ENCODE measurements around the gene BEND2.
"Not testable (repeated sequence)": the region's sequence is repeated elsewhere in the genome, so short reads cannot be mapped to it uniquely, and the experiment has no call there.

BEND2 gene

GRCh38 chrX:18220786-18221185 lies at the start of gene BEND2:
BEND2 (minus strand) TSS chrX:18220886; CDS start chrX:18220750, 136 bp downstream.
- TF ChIP-seq CTCF (IDR thresholded peaks at IDR 0.05; ENCODE audit: low read depth, low read length, missing control alignments): no peak
- no peak for DNase-seq (ENCODE audit: low read depth)
- no peak within 1 kb of the TSS for H3K4me3 ChIP-seq (ENCODE audit: low read depth, low read length)

GRCh38 chrX:18255059-18255458 lies 34.4 kb upstream of the BEND2 start:
- TF ChIP-seq CTCF (IDR thresholded peaks at IDR 0.05; ENCODE audit: low read depth, low read length, missing control alignments): no peak
- no peak for DNase-seq (ENCODE audit: low read depth)
- H3K4me3 ChIP-seq (ENCODE audit: low read depth, low read length): no peak overlapping the region

GRCh38 chrX:18252644-18253359 lies 32.1 kb upstream of the BEND2 start:
- H3K4me3 ChIP-seq (ENCODE audit: low read depth, low read length): no peak overlapping the region
- TF ChIP-seq CTCF (IDR thresholded peaks at IDR 0.05; ENCODE audit: low read depth, low read length, missing control alignments): no peak
- DNase-seq (ENCODE audit: low read depth): no peak

GRCh38 chrX:18229646-18230045 lies 9.0 kb upstream of the BEND2 start:
- DNase-seq (ENCODE audit: low read depth): not testable (repeated sequence)

GRCh38 chrX:18228069-18228468 lies 7.4 kb upstream of the BEND2 start:
- TF ChIP-seq CTCF (IDR thresholded peaks at IDR 0.05; ENCODE audit: low read depth, low read length, missing control alignments): no peak
- no peak overlapping the region for H3K4me3 ChIP-seq (ENCODE audit: low read depth, low read length)
- no peak for DNase-seq (ENCODE audit: low read depth)

More at GRCh38 chrX:18229646-18230045, 9.0 kb upstream of the BEND2 start:
- not testable (repeated sequence) for H3K4me3 ChIP-seq (ENCODE audit: low read depth, low read length)

- DNase-seq (ENCODE audit: low read depth): no peak
- TF ChIP-seq CTCF (IDR thresholded peaks at IDR 0.05; ENCODE audit: low read depth, low read length, missing control alignments): no peak
- H3K4me3 ChIP-seq (ENCODE audit: low read depth, low read length): no peak overlapping the region
Measured at GRCh38 chrX:18227458-18227857, 6.8 kb upstream of the BEND2 start.

GRCh38 chrX:18210470-18210869 lies 10.2 kb downstream of the BEND2 start:
- DNase-seq (ENCODE audit: low read depth): no peak
- H3K4me3 ChIP-seq (ENCODE audit: low read depth, low read length): no peak overlapping the region
- TF ChIP-seq CTCF (IDR thresholded peaks at IDR 0.05; ENCODE audit: low read depth, low read length, missing control alignments): no peak
